HG03571 (cell line): ENCODE data around the gene PPP6R3.
"Not testable (repeated sequence)": the region's sequence is repeated elsewhere in the genome, so short reads cannot be mapped to it uniquely, and the experiment has no call there.

Source experiments
- ATAC-seq: cut with Tn5 transposase; IDR thresholded peaks from one replicate; pipeline ENCODE4 v1.9.1; 2021; ENCODE audit not compliant: unreplicated experiment

The PPP6R3 gene

GRCh38 chr11:68591719-68592118 lies 131.2 kb downstream of the PPP6R3 start:
- ATAC-seq: no peak

GRCh38 chr11:68593441-68593840 lies 132.9 kb downstream of the PPP6R3 start:
- ATAC-seq: no peak

GRCh38 chr11:68594123-68594522 lies 133.6 kb downstream of the PPP6R3 start:
- no peak for ATAC-seq

- no peak for ATAC-seq
Observed at GRCh38 chr11:68596231-68596630, 135.7 kb downstream of the PPP6R3 start.

- no peak for ATAC-seq
Observed at GRCh38 chr11:68598816-68599653, 138.5 kb downstream of the PPP6R3 start.

- ATAC-seq: no peak
Observed at GRCh38 chr11:68601147-68601546, 140.6 kb downstream of the PPP6R3 start.

GRCh38 chr11:68609761-68610160 lies 149.2 kb downstream of the PPP6R3 start:
- ATAC-seq: no peak

GRCh38 chr11:68610452-68611116 lies 150.0 kb downstream of the PPP6R3 start:
- ATAC-seq: no peak

- no peak for ATAC-seq
Observed at GRCh38 chr11:68615657-68616056, 155.1 kb downstream of the PPP6R3 start.

GRCh38 chr11:68617925-68618809 lies 157.6 kb downstream of the PPP6R3 start:
- ATAC-seq: no peak

GRCh38 chr11:68621826-68622225 lies 161.3 kb downstream of the PPP6R3 start:
- no peak for ATAC-seq

GRCh38 chr11:68623706-68624105 lies 163.2 kb downstream of the PPP6R3 start:
- ATAC-seq: not testable (repeated sequence)

- not testable (repeated sequence) for ATAC-seq
Observed at GRCh38 chr11:68625069-68625468, 164.5 kb downstream of the PPP6R3 start.

- ATAC-seq: not testable (repeated sequence)
Observed at GRCh38 chr11:68626236-68626635, 165.7 kb downstream of the PPP6R3 start.

- ATAC-seq: not testable (repeated sequence)
Observed at GRCh38 chr11:68628837-68629236, 168.3 kb downstream of the PPP6R3 start.

- ATAC-seq: not testable (repeated sequence)
Observed at GRCh38 chr11:68632375-68632774, 171.8 kb downstream of the PPP6R3 start.

GRCh38 chr11:68632802-68633201 lies 172.2 kb downstream of the PPP6R3 start:
- no peak for ATAC-seq

- ATAC-seq: not testable (repeated sequence)
Observed at GRCh38 chr11:68634606-68635005, 174.1 kb downstream of the PPP6R3 start.

GRCh38 chr11:68635172-68635571 lies 174.6 kb downstream of the PPP6R3 start:
- ATAC-seq: not testable (repeated sequence)

GRCh38 chr11:68635883-68636282 lies 175.3 kb downstream of the PPP6R3 start:
- ATAC-seq: not testable (repeated sequence)

GRCh38 chr11:68639322-68639721 lies 178.8 kb downstream of the PPP6R3 start:
- not testable (repeated sequence) for ATAC-seq
